Neural cell (in vitro differentiated cells): ENCODE data around the gene MAD1L1. TPM values are rescaled to one million over a fixed set of nuclear protein-coding genes. Genes with fewer than 3 reads are reported as not detected.
"Not testable (repeated sequence)": the region's sequence is repeated elsewhere in the genome, so short reads cannot be mapped to it uniquely, and the experiment has no call there.

ENCODE experiments used
- H2AFZ ChIP-seq: fragments of 200-600, 300-800 bp; sonication (generic), shearing (Covaris generic); 2 replicates; pipeline ENCODE4 v1.6.0; 2014; ENCODE audit warnings: low read depth, mild to moderate bottlenecking, antibody characterized with exemption, low read length, moderate library complexity
- H3F3A ChIP-seq: fragments of 200-600 bp; shearing (Covaris generic); 2 replicates; pipeline ENCODE4 v1.6.1; 2016; ENCODE audit warnings: mild to moderate bottlenecking, moderate library complexity, mixed read lengths, antibody characterized with exemption, low read length; ENCODE audit not compliant: insufficient read depth, poor library complexity, severe bottlenecking
- H3K27ac ChIP-seq: fragments of 200-600, 300-800 bp; sonication (generic), shearing (Covaris generic); 2 replicates; pipeline ENCODE4 v1.5.1; 2014; ENCODE audit warnings: mild to moderate bottlenecking, low read length, moderate library complexity
- H3K27me3 ChIP-seq: fragments of 300-800, 200-600 bp; sonication (generic), shearing (Covaris generic); 2 replicates; pipeline ENCODE4 v1.6.0; 2014; ENCODE audit warnings: mild to moderate bottlenecking, low read depth, low read length, moderate library complexity; ENCODE audit not compliant: insufficient read depth
- H3K36me3 ChIP-seq: fragments of 300-800, 200-600 bp; sonication (generic), shearing (Covaris generic); 2 replicates; pipeline ENCODE4 v1.5.1; 2014; ENCODE audit warnings: mild to moderate bottlenecking, antibody characterized with exemption, low read length, moderate library complexity; ENCODE audit not compliant: insufficient read depth
- H3K4me2 ChIP-seq: fragments of 300-800, 200-600 bp; sonication (generic), shearing (Covaris generic); 2 replicates; pipeline ENCODE4 v1.6.0; 2014; ENCODE audit warnings: mild to moderate bottlenecking, low read length
- H3K4me3 ChIP-seq: fragments of 300-800, 200-600 bp; sonication (generic), shearing (Covaris generic); 2 replicates; pipeline ENCODE4 v1.5.1; 2014; ENCODE audit warnings: mild to moderate bottlenecking, low read length, moderate library complexity
- H3K79me2 ChIP-seq: fragments of 200-600 bp; shearing (Covaris generic); replicated peaks from 2 replicates; pipeline ENCODE4 v1.6.0; 2014; ENCODE audit warnings: mild to moderate bottlenecking, low read length, moderate library complexity; ENCODE audit not compliant: insufficient read depth
- H3K9ac ChIP-seq: fragments of 300-800, 200-600 bp; sonication (generic), shearing (Covaris generic); 2 replicates; pipeline ENCODE4 v1.6.1; 2016; ENCODE audit warnings: mild to moderate bottlenecking, low read length, mixed read lengths
- H3K9me2 ChIP-seq: fragments of 200-600 bp; shearing (Covaris generic); 2 replicates; pipeline ENCODE4 v1.6.1; 2016; ENCODE audit warnings: mild to moderate bottlenecking, low read length, mixed read lengths; ENCODE audit not compliant: insufficient read depth
- H3K9me3 ChIP-seq: fragments of 200-600, 300-800 bp; sonication (generic), shearing (Covaris generic); 2 replicates; pipeline ENCODE4 v1.6.1; 2016; ENCODE audit warnings: mild to moderate bottlenecking, mixed run types, low read length, moderate library complexity, mixed read lengths
- H4K20me1 ChIP-seq: fragments of 200-600 bp; shearing (Covaris generic); 2 replicates; pipeline ENCODE4 v1.6.1; 2016; ENCODE audit warnings: mild to moderate bottlenecking, mixed run types; ENCODE audit not compliant: insufficient read depth
- EP300 ChIP-seq: fragments of 450-650 bp; conservative IDR thresholded peaks from 2 replicates; pipeline ENCODE4 v1.6.1; 2014; ENCODE audit warnings: antibody characterized with exemption, mild to moderate bottlenecking, moderate library complexity; ENCODE audit not compliant: poor library complexity, severe bottlenecking
- EZH2 ChIP-seq: fragments of 200-600, 300-800 bp; shearing (Covaris generic), sonication (generic); IDR thresholded peaks from 2 replicates; pipeline ENCODE4 v1.6.1; 2014; ENCODE audit warnings: antibody characterized with exemption, low read length, borderline replicate concordance, mild to moderate bottlenecking; ENCODE audit not compliant: insufficient read depth, poor library complexity, severe bottlenecking
- MXI1 ChIP-seq: fragments of 450-650 bp; conservative IDR thresholded peaks from 2 replicates; pipeline ENCODE4 v1.6.1; 2014; ENCODE audit warnings: antibody characterized with exemption, mild to moderate bottlenecking; ENCODE audit not compliant: poor library complexity, severe bottlenecking
- POLR2AphosphoS5 ChIP-seq: IDR thresholded peaks from 2 replicates; pipeline ENCODE4 v1.6.1; 2012
- RAD21 ChIP-seq: fragments of 450-650 bp; conservative IDR thresholded peaks from 2 replicates; pipeline ENCODE4 v1.6.1; 2014; ENCODE audit warnings: antibody characterized with exemption, mild to moderate bottlenecking, moderate library complexity
- REST ChIP-seq: IDR thresholded peaks from 2 replicates; pipeline ENCODE4 v1.6.1; 2012; ENCODE audit warnings: borderline replicate concordance
- SMC3 ChIP-seq: fragments of 450-650 bp; conservative IDR thresholded peaks from 2 replicates; pipeline ENCODE4 v1.6.1; 2014; ENCODE audit warnings: antibody characterized with exemption, mild to moderate bottlenecking, moderate library complexity; ENCODE audit not compliant: poor library complexity
- TAF1 ChIP-seq: IDR thresholded peaks from 2 replicates; pipeline ENCODE4 v1.6.1; 2012; ENCODE audit warnings: low read depth
- polyA plus RNA-seq: library from polyadenylated mRNA; depleted of rRNA; stranded (reverse); fragments of >200 nt; gene quantifications from 2 replicates; pipeline ENCODE4 v1.2.3, GENCODE V29; 2014
- TF ChIP-seq, protein P1 (sequence below): fragments of 450-650 bp; IDR thresholded peaks from 2 replicates; pipeline ENCODE4 v1.5.1; 2014; ENCODE audit warnings: antibody characterized with exemption, mild to moderate bottlenecking, moderate library complexity; ENCODE audit not compliant: poor library complexity, severe bottlenecking

The MAD1L1 gene
- polyA plus RNA-seq, 1 donor from 2014 or later = 31.4 TPM

- Histone ChIP-seq H3K4me2 (no peak overlapping the region), H3F3A (no peaks in the 10 kb centered on the region), H3K4me3 (no peak overlapping the region), H4K20me1 (no peaks in the 10 kb centered on the region), H3K27me3 (no peaks in the 10 kb centered on the region), H2AFZ (no peak overlapping the region), H3K9ac (no peak overlapping the region), H3K9me3 (no peaks in the 10 kb centered on the region), H3K36me3 (no peaks in the 10 kb centered on the region), H3K9me2 (no peaks in the 10 kb centered on the region), H3K27ac (no peak overlapping the region), H3K79me2 (no peaks in the 10 kb centered on the region)
- TF ChIP-seq RAD21 (no peak), EZH2 (no peak)
Observed at GRCh38 chr7:1842321-1843221, 390.2 kb downstream of the MAD1L1 start.

DNA sequence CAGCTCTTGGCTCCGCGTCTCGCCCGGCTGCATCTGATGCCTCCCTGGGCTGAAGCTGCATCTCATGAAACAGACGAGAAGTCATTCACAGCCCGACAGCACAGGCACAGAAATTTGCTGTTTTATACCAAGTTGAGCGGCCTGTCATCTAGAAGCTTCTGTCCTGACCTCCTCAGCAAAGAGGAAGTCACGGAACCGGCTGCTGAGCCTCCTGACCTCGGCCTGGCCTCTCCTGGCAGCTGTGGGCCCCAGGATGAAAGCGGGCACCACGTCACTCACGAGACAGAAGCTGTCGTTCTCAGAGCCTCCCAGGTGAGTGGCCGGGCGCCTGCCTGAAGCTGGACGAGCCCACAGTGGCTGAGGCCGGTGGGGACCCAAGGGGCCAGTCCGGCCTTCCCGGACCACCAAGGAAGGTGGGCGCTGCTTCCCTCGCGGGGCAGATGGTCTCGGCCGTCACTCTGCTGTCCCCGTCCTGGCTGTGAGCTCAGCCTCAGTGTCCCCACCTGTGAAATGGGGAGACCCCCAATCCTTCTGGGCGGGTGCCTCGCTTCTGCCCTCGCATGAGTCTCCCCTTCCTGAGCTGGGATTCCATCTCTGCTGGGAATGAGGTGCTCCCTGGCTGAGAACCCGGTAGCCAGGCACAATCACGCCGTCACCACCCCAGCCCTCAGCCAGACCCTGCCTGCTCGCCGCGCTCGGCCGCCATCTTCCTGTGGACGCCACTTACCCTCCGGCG is 391.3 kb downstream of the MAD1L1 start:
- not testable (repeated sequence) for H3K4me2 ChIP-seq, H2AFZ ChIP-seq, H3K79me2 ChIP-seq, H3K27me3 ChIP-seq, H3K9me3 ChIP-seq, H3K9me2 ChIP-seq, H3K27ac ChIP-seq, H3K36me3 ChIP-seq, H4K20me1 ChIP-seq, H3K9ac ChIP-seq, H3F3A ChIP-seq, H3K4me3 ChIP-seq

- not testable (repeated sequence) for H3K27me3 ChIP-seq, H4K20me1 ChIP-seq, H3K9me3 ChIP-seq, H2AFZ ChIP-seq, H3F3A ChIP-seq, H3K79me2 ChIP-seq, H3K27ac ChIP-seq, H3K9me2 ChIP-seq, H3K4me3 ChIP-seq, H3K9ac ChIP-seq, H3K4me2 ChIP-seq, H3K36me3 ChIP-seq
Observed at GRCh38 chr7:1840744-1841143, 392.0 kb downstream of the MAD1L1 start.

GRCh38 chr7:1839701-1840100 is 393.0 kb downstream of the MAD1L1 start:
- no peak overlapping the region for H3K4me2 ChIP-seq
- no peaks in the 10 kb centered on the region for H3K9me3 ChIP-seq
- H3K9me2 ChIP-seq = no peaks in the 10 kb centered on the region
- no peak overlapping the region for H2AFZ ChIP-seq
- no peak overlapping the region for H3K27ac ChIP-seq
- no peaks in the 10 kb centered on the region for H3K36me3 ChIP-seq
- no peaks in the 10 kb centered on the region for H3K27me3 ChIP-seq
- no peak overlapping the region for H3K4me3 ChIP-seq
- TF ChIP-seq RAD21 (no peak), SMC3 (no peak), POLR2AphosphoS5 (no peak), TAF1 (no peak), REST (no peak), MXI1 (no peak), EZH2 (no peak), EP300 (no peak)
- TF ChIP-seq, protein P1, sequence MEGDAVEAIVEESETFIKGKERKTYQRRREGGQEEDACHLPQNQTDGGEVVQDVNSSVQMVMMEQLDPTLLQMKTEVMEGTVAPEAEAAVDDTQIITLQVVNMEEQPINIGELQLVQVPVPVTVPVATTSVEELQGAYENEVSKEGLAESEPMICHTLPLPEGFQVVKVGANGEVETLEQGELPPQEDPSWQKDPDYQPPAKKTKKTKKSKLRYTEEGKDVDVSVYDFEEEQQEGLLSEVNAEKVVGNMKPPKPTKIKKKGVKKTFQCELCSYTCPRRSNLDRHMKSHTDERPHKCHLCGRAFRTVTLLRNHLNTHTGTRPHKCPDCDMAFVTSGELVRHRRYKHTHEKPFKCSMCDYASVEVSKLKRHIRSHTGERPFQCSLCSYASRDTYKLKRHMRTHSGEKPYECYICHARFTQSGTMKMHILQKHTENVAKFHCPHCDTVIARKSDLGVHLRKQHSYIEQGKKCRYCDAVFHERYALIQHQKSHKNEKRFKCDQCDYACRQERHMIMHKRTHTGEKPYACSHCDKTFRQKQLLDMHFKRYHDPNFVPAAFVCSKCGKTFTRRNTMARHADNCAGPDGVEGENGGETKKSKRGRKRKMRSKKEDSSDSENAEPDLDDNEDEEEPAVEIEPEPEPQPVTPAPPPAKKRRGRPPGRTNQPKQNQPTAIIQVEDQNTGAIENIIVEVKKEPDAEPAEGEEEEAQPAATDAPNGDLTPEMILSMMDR = no peak
- H4K20me1 ChIP-seq = no peaks in the 10 kb centered on the region
- no peaks in the 10 kb centered on the region for H3F3A ChIP-seq
- H3K9ac ChIP-seq = no peak overlapping the region
- H3K79me2 ChIP-seq = no peaks in the 10 kb centered on the region
